HT1080 (cell line): ENCODE measurements around the gene WIPF2. TPM values are rescaled to one million over a fixed set of nuclear protein-coding genes. Genes with fewer than 3 reads are reported as not detected.

ENCODE experiments used
- DNase-seq: peaks from one replicate; pipeline ENCODE4 v3.0.0-alpha.2; 2015; ENCODE audit warnings: low read depth
- total RNA-seq: library from RNA; depleted of rRNA; stranded (reverse); fragments of >200 nt; shearing (Covaris generic); gene quantifications from 2 replicates; pipeline ENCODE4 v1.2.3, GENCODE V29; 2014

The WIPF2 gene
- total RNA-seq, 1 experiment from 2014 or later, result 5.4 TPM

GRCh38 chr17:40247926-40248495 is 28.9 kb downstream of the WIPF2 start:
- DNase-seq, result no peak

- DNase-seq, result no peak
Observed at GRCh38 chr17:40248507-40248906, 29.4 kb downstream of the WIPF2 start.

DNA sequence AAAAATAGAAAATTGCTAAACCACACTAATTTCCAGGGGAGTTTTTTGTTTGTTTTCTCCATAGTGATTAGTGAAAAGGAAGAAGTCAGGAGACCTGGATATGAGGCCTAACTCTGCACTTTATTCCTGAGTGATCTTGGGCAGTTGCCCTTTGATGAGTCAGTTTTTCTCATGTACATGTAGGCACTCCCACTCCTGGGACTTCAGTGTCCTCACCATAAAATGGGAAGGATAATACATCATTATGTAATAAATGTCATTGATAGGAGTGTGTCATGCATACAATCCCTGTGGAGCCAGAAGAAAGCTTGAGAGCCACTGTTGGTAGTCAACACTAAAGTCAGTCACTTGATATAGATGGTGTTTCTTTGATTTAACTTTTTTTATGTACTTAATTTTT is 32.5 kb downstream of the WIPF2 start:
- DNase-seq, result peak; percentile 85

GRCh38 chr17:40253565-40253964 is 34.5 kb downstream of the WIPF2 start:
- no peak for DNase-seq

DNA sequence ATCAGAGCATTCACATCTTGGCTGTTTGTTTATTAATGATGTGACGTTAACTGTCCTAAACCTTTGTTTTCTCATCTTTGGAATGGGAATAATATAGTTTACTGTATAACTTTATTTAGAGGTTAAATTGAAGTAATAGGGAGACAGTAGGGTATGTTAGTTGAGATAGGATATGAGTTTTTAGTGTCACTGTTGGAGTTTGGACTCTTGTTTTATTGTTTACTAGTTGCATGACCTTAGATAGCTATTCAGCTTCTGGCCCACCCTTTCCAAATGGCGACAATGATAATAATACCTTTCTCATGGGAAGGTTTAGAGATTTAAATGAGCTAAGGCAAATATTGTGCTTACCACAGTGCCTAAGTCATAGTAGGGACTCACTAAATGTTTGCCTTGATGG is 40.4 kb downstream of the WIPF2 start:
- no peak for DNase-seq

DNA sequence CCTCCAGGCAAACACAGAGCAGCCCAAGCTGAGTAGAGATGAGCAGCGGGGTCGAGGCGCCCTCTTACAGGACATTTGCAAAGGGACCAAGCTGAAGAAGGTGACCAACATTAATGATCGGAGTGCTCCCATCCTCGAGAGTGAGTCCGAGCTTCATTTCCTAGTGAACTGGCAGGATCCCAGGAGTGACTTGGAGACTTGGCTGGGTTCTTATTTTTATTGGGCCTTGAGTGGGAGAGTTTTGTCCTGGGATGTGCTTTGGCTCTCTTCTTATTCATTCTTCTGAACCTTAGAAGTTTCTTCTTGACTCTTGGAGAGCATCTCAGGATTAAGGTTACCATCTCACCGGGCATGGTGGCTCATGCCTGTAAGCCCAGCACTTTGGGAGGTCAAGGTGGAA is 41.4 kb downstream of the WIPF2 start:
- DNase-seq, result no peak

DNA sequence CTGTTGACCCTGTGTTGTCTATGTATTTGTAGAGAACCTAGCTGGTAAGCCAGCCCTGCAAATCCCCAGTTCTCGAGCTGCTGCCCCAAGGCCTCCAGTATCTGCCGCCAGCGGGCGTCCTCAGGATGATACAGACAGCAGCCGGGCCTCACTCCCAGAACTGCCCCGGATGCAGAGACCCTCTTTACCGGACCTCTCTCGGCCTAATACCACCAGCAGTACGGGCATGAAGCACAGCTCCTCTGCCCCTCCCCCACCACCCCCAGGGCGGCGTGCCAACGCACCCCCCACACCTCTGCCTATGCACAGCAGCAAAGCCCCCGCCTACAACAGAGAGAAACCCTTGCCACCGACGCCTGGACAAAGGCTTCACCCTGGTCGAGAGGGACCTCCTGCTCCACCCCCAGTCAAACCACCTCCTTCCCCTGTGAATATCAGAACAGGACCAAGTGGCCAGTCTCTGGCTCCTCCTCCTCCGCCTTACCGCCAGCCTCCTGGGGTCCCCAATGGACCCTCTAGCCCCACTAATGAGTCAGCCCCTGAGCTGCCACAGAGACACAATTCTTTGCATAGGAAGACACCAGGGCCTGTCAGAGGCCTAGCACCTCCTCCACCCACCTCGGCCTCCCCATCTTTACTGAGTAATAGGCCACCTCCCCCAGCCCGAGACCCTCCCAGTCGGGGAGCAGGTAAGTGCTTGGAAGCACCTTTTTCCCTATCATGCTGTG is 45.5 kb downstream of the WIPF2 start:
- DNase-seq, result no peak

DNA sequence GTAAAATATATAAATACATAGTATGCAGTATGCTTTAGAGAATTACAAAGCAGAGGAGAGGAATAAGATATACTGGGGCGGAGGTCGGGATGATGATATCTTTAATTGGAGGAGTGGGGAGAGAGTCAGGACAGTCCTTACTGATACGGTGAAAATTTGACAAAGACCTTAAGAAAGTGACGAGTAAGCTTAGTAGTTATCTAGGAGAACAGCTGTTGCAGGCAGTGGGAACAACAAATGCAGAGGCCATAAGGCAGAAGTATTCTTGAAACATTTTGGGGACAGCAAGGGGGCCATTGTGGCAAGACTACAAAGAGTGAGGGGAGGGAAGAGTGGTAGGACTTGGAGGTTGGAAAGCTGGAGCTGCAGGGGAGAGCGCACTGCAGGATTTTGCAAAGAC is 46.2 kb downstream of the WIPF2 start:
- DNase-seq, result no peak

DNA sequence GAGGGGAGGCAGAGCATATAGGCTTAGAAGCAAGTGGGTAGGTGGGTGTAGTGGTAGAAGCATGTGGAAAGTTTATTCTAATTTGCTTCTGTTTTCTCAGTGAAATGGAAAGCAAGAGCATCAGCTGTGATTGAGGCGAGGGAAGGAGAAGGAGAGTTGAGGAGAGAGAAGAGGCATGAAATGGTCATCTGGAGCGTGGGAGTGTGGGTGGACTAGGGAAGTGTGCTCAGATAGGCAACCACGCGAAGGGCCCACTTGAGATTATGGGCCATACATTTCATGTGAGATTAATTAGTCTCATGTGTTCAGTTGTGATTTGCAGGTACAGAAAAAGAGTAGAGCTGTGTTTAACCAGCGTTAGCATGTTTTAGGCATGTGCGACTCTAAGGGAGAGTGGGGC is 47.8 kb downstream of the WIPF2 start:
- no peak for DNase-seq

DNA sequence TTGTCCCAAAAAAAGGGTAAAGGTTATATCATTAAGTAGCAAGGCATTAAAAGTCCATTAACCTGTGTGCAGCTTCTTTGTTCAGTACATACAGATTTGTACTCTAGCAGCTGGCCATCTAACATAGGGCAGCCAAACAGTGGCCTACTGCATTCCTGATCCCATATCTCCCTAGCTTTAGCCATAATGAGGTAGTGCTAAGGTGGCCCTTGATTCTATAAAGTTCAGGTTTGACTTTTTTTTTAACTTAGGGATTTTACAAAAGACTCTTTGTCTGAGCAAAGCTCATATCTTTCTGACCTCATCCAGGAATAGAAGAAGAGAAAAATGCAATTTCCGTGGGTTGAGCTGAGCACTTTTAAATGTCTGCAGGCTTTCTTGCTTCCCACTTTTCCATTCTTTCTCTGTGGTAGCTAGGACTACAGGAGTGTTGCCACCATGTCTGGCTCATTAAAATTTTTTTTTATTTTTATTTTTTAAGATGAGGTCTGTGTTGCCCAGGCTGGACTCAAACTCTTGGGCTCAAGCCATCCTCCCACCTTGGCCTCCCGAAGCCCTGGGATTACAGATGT is 49.1 kb downstream of the WIPF2 start:
- no peak for DNase-seq

DNA sequence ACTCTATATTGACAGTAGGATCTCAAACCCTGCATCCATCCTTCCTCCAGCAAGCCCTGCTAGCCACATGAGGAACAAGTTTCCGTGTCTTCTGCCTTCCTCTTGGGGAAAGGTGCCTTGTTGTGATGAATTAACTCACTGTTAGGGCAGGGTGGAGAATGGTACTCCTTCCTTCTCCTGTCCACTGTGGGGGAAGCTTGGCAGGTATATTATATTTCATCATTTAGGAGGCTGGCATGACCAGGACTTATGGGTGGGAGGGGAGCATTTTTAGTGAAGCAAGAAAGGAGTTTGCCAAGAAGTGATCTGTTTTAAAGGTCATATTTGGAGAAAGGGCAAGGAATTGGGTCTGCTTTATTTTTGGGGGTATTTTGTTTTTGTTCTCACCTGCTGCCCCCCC is 59.3 kb downstream of the WIPF2 start:
- DNase-seq, result no peak

- DNase-seq, result no peak
Observed at GRCh38 chr17:40279402-40279801, 60.3 kb downstream of the WIPF2 start.

GRCh38 chr17:40281663-40282062 is 62.6 kb downstream of the WIPF2 start:
- DNase-seq, result no peak

DNA sequence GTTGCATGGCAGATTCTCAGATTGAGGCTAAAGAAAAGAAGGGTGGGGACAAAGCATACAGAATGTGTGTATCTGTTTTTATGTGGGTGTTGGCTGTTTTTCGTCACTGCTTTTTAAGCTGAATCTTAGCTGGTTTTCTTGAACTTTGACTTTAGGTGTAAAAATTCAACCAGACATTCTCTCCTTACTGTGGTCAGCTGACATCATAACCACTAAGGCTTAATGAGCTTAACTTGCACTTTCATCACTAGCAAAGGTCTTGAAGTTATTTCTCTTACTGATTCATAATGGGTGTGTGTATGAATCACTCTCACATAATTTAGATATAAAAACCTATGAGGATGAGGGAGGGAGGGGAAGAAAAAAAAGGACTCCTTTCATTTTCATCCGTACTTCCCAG is 64.6 kb downstream of the WIPF2 start:
- peak; percentile 90 for DNase-seq

DNA sequence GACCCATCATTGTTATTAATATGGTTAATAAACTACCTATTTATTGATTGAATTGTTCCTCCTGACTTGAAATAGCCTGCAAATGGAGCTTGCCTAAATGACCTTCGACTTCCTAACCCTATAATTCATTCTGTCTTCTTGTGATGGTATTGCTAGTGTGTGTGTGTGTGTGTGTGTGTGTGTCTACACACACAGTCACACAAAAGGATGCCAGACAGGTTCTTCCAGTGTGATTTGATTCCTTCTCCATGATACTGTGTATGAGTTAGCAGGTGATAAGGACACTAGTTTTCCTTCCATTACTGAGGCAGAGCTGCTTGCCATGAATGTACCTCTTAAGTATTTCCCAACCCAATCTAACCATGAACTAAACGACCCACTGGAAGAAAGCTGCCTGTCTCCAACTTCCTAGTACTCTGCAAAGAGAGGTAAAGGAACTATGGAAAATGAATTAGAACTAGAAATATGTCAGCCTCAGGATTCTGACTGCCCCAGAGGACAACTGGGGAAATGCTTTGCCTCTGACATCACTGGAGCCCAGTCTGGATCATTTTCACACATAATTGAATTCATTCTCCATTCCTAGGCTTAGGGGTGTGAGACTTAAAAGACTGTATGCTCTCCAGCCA is 65.1 kb downstream of the WIPF2 start:
- DNase-seq, result peak; percentile 55

DNA sequence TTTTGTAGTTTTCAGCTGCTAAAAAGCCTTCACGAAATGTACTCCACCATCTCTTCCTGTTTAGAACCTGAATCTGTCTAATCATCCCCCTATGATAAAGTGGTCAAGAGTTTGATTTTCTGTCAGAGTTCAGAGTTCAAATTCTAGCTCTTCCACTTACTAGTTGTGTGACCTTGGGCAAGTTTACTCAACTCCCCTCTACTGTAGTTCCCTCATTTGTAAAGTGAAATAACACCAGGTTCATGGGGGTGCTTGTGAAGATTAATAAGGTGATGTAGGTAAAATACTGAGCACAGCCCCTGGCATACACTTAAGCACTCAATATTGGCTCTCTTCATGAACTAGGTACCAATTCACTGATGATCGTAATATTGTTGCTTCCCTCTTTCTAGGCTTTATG is 67.4 kb downstream of the WIPF2 start:
- DNase-seq, result no peak

DNA sequence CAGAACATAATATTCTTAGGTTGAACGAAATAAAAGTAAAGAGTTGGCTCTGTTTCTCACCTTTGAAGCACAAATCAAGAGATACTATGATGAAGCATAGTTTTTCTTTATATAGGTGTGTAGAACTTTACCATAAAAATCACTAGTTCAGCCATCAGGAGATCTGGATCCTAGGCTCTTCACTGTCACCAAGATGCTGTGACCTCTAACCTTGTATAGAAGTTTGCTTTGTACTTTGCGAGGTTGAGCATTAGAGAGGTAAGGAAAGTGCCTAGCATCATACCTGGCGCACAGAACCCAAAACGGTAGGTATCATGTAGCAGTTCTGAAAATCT is 68.0 kb downstream of the WIPF2 start:
- no peak for DNase-seq

GRCh38 chr17:40287494-40288369 is 68.6 kb downstream of the WIPF2 start, which contains the start of gene CDC6:
Gene CDC6, plus strand, starts transcription at chr17:40287879. Its CDS starts 1,542 bp downstream, at chr17:40289421.
- peak; percentile 99 for DNase-seq

- DNase-seq, result peak; percentile 84
Observed at GRCh38 chr17:40290629-40291280, 71.7 kb downstream of the WIPF2 start.

DNA sequence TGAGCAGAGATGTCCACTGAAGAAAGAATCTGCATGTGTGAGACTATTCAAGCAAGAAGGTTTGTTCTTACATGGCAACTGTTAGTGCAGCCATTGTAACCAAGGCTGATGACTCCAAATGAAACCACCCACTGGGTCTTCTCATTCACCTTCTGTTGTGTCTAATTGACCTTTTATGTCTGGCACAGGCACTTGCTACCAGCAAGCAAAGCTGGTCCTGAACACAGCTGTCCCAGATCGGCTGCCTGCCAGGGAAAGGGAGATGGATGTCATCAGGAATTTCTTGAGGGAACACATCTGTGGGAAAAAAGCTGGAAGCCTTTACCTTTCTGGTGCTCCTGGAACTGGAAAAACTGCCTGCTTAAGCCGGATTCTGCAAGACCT is 72.2 kb downstream of the WIPF2 start:
- no peak for DNase-seq

DNA sequence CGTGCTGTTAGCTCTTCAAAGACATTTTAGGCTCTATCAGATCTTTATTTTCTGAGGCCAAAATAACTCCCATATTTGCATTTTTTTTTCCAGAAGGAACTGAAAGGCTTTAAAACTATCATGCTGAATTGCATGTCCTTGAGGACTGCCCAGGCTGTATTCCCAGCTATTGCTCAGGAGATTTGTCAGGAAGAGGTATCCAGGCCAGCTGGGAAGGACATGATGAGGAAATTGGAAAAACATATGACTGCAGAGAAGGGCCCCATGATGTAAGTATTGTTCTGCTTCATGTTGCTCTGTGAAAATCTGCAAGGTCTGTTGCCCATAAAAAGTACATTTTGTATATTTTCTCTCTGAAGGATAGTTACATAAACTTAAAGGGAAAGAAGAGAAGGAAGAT is 74.3 kb downstream of the WIPF2 start:
- no peak for DNase-seq
